ENCODE results near the gene COL13A1. TPM values are rescaled to one million over a fixed set of nuclear protein-coding genes. Genes with fewer than 3 reads are reported as not detected.

COL13A1 gene
- total RNA-seq, 1 experiment from 2014 or later: 3.6 TPM

GRCh38 chr10:69883310-69884023, 81.8 kb downstream of the COL13A1 start:
- Histone ChIP-seq H3K4me1 (ENCODE audit: insufficient read depth, low read length) (no peaks in the 10 kb centered on the region; the same call in 1 of the 2 replicates), H4K20me1 (ENCODE audit: control insufficient read depth, insufficient read depth, insufficient read length) (no peaks in the 10 kb centered on the region), H3K14ac (ENCODE audit: insufficient read depth, low read length) (no peak overlapping the region), H2BK120ac (ENCODE audit: low read depth, low read length, poor library complexity, severe bottlenecking) (no peak overlapping the region), H3K79me1 (ENCODE audit: insufficient read depth, low read depth, low read length, poor library complexity, severe bottlenecking) (no peaks in the 10 kb centered on the region), H3K23me2 (ENCODE audit: insufficient read length, low read depth, low read length, poor library complexity, severe bottlenecking) (no peaks in the 10 kb centered on the region), H3K79me2 (ENCODE audit: insufficient read depth, low read length) (no peaks in the 10 kb centered on the region), H3K27me3 (ENCODE audit: insufficient read depth, low read length) (no peaks in the 10 kb centered on the region), H3K9ac (ENCODE audit: extremely low read depth, insufficient read length, low read length) (no peak overlapping the region), H2AK5ac (ENCODE audit: insufficient read length, low read length) (no peak overlapping the region), H3K18ac (ENCODE audit: insufficient read length, low read depth, low read length) (no peak overlapping the region), H4K8ac (replicated peaks; ENCODE audit: insufficient read length, low read depth, low read length) (no peak overlapping the region), H2BK12ac (ENCODE audit: insufficient read length, low read depth, low read length) (no peak overlapping the region), H2BK15ac (ENCODE audit: low read depth, low read length) (no peak overlapping the region), H4K91ac (ENCODE audit: insufficient read length, low read depth, low read length) (no peak overlapping the region), H3K23ac (ENCODE audit: insufficient read length, low read depth, low read length) (no peak overlapping the region), H3T11ph (ENCODE audit: low read length) (no peak overlapping the region), H3K27ac (ENCODE audit: insufficient read length, low read depth, low read length) (no peak overlapping the region), H2AFZ (ENCODE audit: low read length) (no peak overlapping the region), H3K4me2 (ENCODE audit: insufficient read depth, insufficient read length, low read length) (no peak overlapping the region), H3K4ac (ENCODE audit: low read depth, low read length) (no peak overlapping the region), H2BK5ac (ENCODE audit: insufficient read length, low read length) (no peak overlapping the region), H4K5ac (ENCODE audit: insufficient read length, low read depth, low read length) (no peak overlapping the region), H3K56ac (ENCODE audit: insufficient read length, low read depth, low read length) (no peak overlapping the region), H2BK20ac (ENCODE audit: low read depth, low read length, poor library complexity, severe bottlenecking) (no peak overlapping the region), H3K9me3 (ENCODE audit: control insufficient read depth, low read depth, low read length) (no peaks in the 10 kb centered on the region)
- Mint-ChIP-seq H3K36me3 (ENCODE audit: insufficient read depth in 1 of 3, low read depth in 3 of 3) (no peaks in the 10 kb centered on the region), H3K27me3 (ENCODE audit: low read depth) (peaks cover 13% of the 10 kb centered on the region), H3K9me3 (no peaks in the 10 kb centered on the region; a peak in 1 of 5 replicates), H3K27ac (peak overlapping the region in 1 of 3 experiments; percentile 34; a peak in 2 of 7 replicates), H3K4me3 (no peak overlapping the region), H3K4me1 (peaks cover 27 to 40% of the 10 kb centered on the region in 2 experiments)
- WGBS (ENCODE audit: extremely low coverage, insufficient read length, low lambda C conversion rate): no CpG with 5 or more reads among the region's 5 CpGs
- DNase-seq: no peak
- peak; percentile 60 for TF ChIP-seq CTCF (conservative IDR thresholded peaks at IDR 0.05)

Measured in H9 (cell line).